Trophoblast cell (in vitro differentiated cells and primary cell): Measurements from ENCODE around the gene FLT1.

Experiments
- DNase-seq, 2 donors: peaks; one replicate each; pipeline ENCODE4 v3.0.0-alpha.2; 2016
- H2AFZ ChIP-seq: 2 replicates; pipeline ENCODE4 v1.6.1; 2013; ENCODE audit warnings: low read length, moderate library complexity, mild to moderate bottlenecking; ENCODE audit not compliant: insufficient read depth, poor library complexity
- H2AK5ac ChIP-seq: 2 replicates; pipeline ENCODE4 v1.6.1; 2013; ENCODE audit warnings: mild to moderate bottlenecking, low read length
- H2BK120ac ChIP-seq: 2 replicates; pipeline ENCODE4 v1.6.1; 2013; ENCODE audit warnings: low read length, mild to moderate bottlenecking, moderate library complexity; ENCODE audit not compliant: insufficient read depth, poor library complexity
- H2BK12ac ChIP-seq: 2 replicates; pipeline ENCODE4 v1.6.1; 2013; ENCODE audit warnings: mild to moderate bottlenecking, low read length, moderate library complexity
- H2BK5ac ChIP-seq: 2 replicates; pipeline ENCODE4 v1.6.1; 2013; ENCODE audit warnings: low read length, low read depth, moderate library complexity, mild to moderate bottlenecking; ENCODE audit not compliant: poor library complexity
- H3K14ac ChIP-seq: 2 replicates; pipeline ENCODE4 v1.6.1; 2013; ENCODE audit warnings: mild to moderate bottlenecking, low read length
- H3K18ac ChIP-seq: 2 replicates; pipeline ENCODE4 v1.6.1; 2013; ENCODE audit warnings: mild to moderate bottlenecking, low read length
- H3K23ac ChIP-seq: 2 replicates; pipeline ENCODE4 v1.6.1; 2013; ENCODE audit warnings: low read length
- H3K27ac ChIP-seq: 2 replicates; pipeline ENCODE4 v1.5.1; 2013; ENCODE audit warnings: low read depth, mild to moderate bottlenecking, inconsistent platforms, low read length, moderate library complexity
- H3K27me3 ChIP-seq: 2 replicates; pipeline ENCODE4 v1.6.1; 2013; ENCODE audit warnings: inconsistent platforms, mild to moderate bottlenecking, low read length, moderate library complexity; ENCODE audit not compliant: insufficient read depth
- H3K36me3 ChIP-seq, 2 experiments: 1 replicate in 1 of 2; 2 replicates in 1 of 2; pipeline ENCODE4 v1.6.1; 2013; ENCODE audit warnings: low read length in 2 of 2, mild to moderate bottlenecking in 2 of 2, moderate library complexity in 1 of 2; ENCODE audit not compliant: insufficient read depth in 2 of 2, control insufficient read depth in 1 of 2
- H3K4ac ChIP-seq: 2 replicates; pipeline ENCODE4 v1.6.1; 2013; ENCODE audit warnings: low read depth, mild to moderate bottlenecking, low read length, moderate library complexity
- H3K4me1 ChIP-seq, 2 experiments: 1 replicate in 1 of 2; 2 replicates in 1 of 2; pipeline ENCODE4 v1.6.1; 2013; ENCODE audit warnings: low read length in 2 of 2, mild to moderate bottlenecking in 2 of 2, moderate library complexity in 1 of 2; ENCODE audit not compliant: insufficient read depth in 2 of 2, control insufficient read depth in 1 of 2
- H3K4me2 ChIP-seq: 2 replicates; pipeline ENCODE4 v1.6.1; 2013; ENCODE audit warnings: inconsistent platforms, mild to moderate bottlenecking, low read length, moderate library complexity
- H3K4me3 ChIP-seq: 2 replicates; pipeline ENCODE4 v1.5.1; 2013; ENCODE audit warnings: mild to moderate bottlenecking, low read depth, low read length, inconsistent platforms
- H3K79me1 ChIP-seq: one replicate; pipeline ENCODE4 v1.6.1; 2013; ENCODE audit warnings: low read length
- H3K79me2 ChIP-seq: 2 replicates; pipeline ENCODE4 v1.6.1; 2013; ENCODE audit warnings: low read length, mild to moderate bottlenecking; ENCODE audit not compliant: control insufficient read depth, insufficient read depth, poor library complexity
- H3K9ac ChIP-seq: 2 replicates; pipeline ENCODE4 v1.6.1; 2013; ENCODE audit warnings: mild to moderate bottlenecking, low read length
- H3K9me3 ChIP-seq: 2 replicates; pipeline ENCODE4 v1.6.1; 2013; ENCODE audit warnings: low read depth, mild to moderate bottlenecking, control low read depth, inconsistent platforms, low read length; ENCODE audit not compliant: insufficient read depth
- H4K12ac ChIP-seq: 2 replicates; pipeline ENCODE4 v1.6.1; 2013; ENCODE audit warnings: low read depth, mild to moderate bottlenecking, low read length, moderate library complexity
- H4K8ac ChIP-seq: 2 replicates; pipeline ENCODE4 v1.6.1; 2013; ENCODE audit warnings: low read depth, mild to moderate bottlenecking, low read length, moderate library complexity
- H4K91ac ChIP-seq: one replicate; pipeline ENCODE4 v1.6.1; 2013; ENCODE audit warnings: low read depth, mild to moderate bottlenecking, low read length, moderate library complexity
- WGBS: extraction: QIAGEN DNeasy Blood & Tissue Kit; methylation state at CpG from one replicate; pipeline ENCODE4 v1.1.7; 2013; ENCODE audit warnings: missing lambda C conversion rate; ENCODE audit not compliant: insufficient read length, insufficient coverage; ENCODE audit errors: extremely low coverage; 5-methylcytosine and 5-hydroxymethylcytosine counted together

FLT1 gene

DNA sequence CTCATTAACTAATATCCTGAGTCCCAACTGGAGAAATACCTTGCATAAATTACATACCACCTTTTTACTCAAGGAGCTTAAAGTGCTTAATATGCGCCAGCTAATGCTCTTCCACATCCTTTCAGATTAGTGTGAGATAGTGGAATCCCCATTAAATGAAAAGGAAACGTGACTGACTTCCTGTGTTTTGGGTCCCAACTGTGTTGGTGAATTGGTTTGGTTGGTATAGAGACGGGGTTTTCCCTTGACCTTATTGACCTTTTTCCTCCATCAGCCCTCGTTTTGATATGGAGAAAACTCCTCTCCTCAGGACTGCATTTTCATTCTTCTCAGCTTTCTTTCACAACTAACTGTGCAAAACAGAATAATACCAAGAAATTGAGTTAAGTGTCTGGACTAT lies 193.1 kb downstream of the FLT1 start:
- Histone ChIP-seq H3K4me2 (no peak overlapping the region), H3K4me3 (no peak overlapping the region), H3K4me1 (no peaks in the 10 kb centered on the region), H4K8ac (no peak overlapping the region), H3K9ac (no peak overlapping the region), H3K79me1 (no peaks in the 10 kb centered on the region), H3K36me3 (no peaks in the 10 kb centered on the region), H3K18ac (no peak overlapping the region), H3K14ac (no peak overlapping the region), H3K79me2 (no peaks in the 10 kb centered on the region), H3K23ac (no peak overlapping the region), H2AFZ (no peak overlapping the region), H2BK120ac (no peak overlapping the region), H2BK12ac (no peak overlapping the region), H3K4ac (no peak overlapping the region), H4K91ac (no peak overlapping the region), H4K12ac (no peak overlapping the region), H3K27ac (no peak overlapping the region), H3K27me3 (no peaks in the 10 kb centered on the region), H2BK5ac (no peak overlapping the region), H3K9me3 (peaks cover 1% of the 10 kb centered on the region), H2AK5ac (no peak overlapping the region)
- WGBS, result no CpG with 5 or more reads among the region's 4 CpGs
- DNase-seq, result no peak

- WGBS, result no CpG with 5 or more reads among the region's 2 CpGs
- H4K91ac ChIP-seq, result no peak overlapping the region
- H2AFZ ChIP-seq, result no peak overlapping the region
- no peaks in the 10 kb centered on the region for H3K79me2 ChIP-seq
- H3K4me2 ChIP-seq, result no peak overlapping the region
- no peaks in the 10 kb centered on the region for H3K4me1 ChIP-seq
- no peak for DNase-seq
- H3K36me3 ChIP-seq, result no peaks in the 10 kb centered on the region
- no peak overlapping the region for H3K14ac ChIP-seq
- peaks cover 1% of the 10 kb centered on the region for H3K9me3 ChIP-seq
- no peak overlapping the region for H4K12ac ChIP-seq
- H3K4me3 ChIP-seq, result no peak overlapping the region
- no peak overlapping the region for H2AK5ac ChIP-seq
- no peak overlapping the region for H4K8ac ChIP-seq
- H2BK120ac ChIP-seq, result no peak overlapping the region
- H3K23ac ChIP-seq, result no peak overlapping the region
- H2BK12ac ChIP-seq, result no peak overlapping the region
- no peak overlapping the region for H3K4ac ChIP-seq
- no peak overlapping the region for H2BK5ac ChIP-seq
- no peaks in the 10 kb centered on the region for H3K79me1 ChIP-seq
- no peaks in the 10 kb centered on the region for H3K27me3 ChIP-seq
- H3K9ac ChIP-seq, result no peak overlapping the region
- H3K27ac ChIP-seq, result no peak overlapping the region
- H3K18ac ChIP-seq, result no peak overlapping the region
Observed at GRCh38 chr13:28299916-28300315, 195.0 kb downstream of the FLT1 start.

GRCh38 chr13:28297341-28297740 lies 197.6 kb downstream of the FLT1 start:
- DNase-seq, result no peak
- H3K4me1 ChIP-seq, result no peaks in the 10 kb centered on the region
- no CpG with 5 or more reads among the region's 3 CpGs for WGBS
- H2BK120ac ChIP-seq, result no peak overlapping the region
- H3K27me3 ChIP-seq, result no peaks in the 10 kb centered on the region
- no peak overlapping the region for H3K4ac ChIP-seq
- H3K23ac ChIP-seq, result no peak overlapping the region
- H4K91ac ChIP-seq, result no peak overlapping the region
- no peak overlapping the region for H3K9ac ChIP-seq
- H4K12ac ChIP-seq, result no peak overlapping the region
- no peak overlapping the region for H2AK5ac ChIP-seq
- H2AFZ ChIP-seq, result no peak overlapping the region
- H3K4me3 ChIP-seq, result no peak overlapping the region
- no peak overlapping the region for H3K27ac ChIP-seq
- no peak overlapping the region for H3K18ac ChIP-seq
- no peak overlapping the region for H4K8ac ChIP-seq
- H3K79me1 ChIP-seq, result no peaks in the 10 kb centered on the region
- no peaks in the 10 kb centered on the region for H3K79me2 ChIP-seq
- no peak overlapping the region for H3K4me2 ChIP-seq
- peaks cover 0 to 4% of the 10 kb centered on the region in 2 experiments for H3K36me3 ChIP-seq
- no peak overlapping the region for H2BK5ac ChIP-seq
- no peak overlapping the region for H3K14ac ChIP-seq
- H2BK12ac ChIP-seq, result no peak overlapping the region
- H3K9me3 ChIP-seq, result no peaks in the 10 kb centered on the region

- Histone ChIP-seq H3K4me3 (no peak overlapping the region), H3K36me3 (peaks cover 4 to 7% of the 10 kb centered on the region in 2 experiments), H4K91ac (no peak overlapping the region), H3K4me1 (no peaks in the 10 kb centered on the region), H3K4ac (no peak overlapping the region), H3K27ac (no peak overlapping the region), H3K9ac (no peak overlapping the region), H3K9me3 (no peaks in the 10 kb centered on the region), H3K79me1 (no peaks in the 10 kb centered on the region), H3K27me3 (no peaks in the 10 kb centered on the region), H3K4me2 (no peak overlapping the region), H3K79me2 (no peaks in the 10 kb centered on the region), H3K14ac (no peak overlapping the region), H4K8ac (no peak overlapping the region), H3K23ac (no peak overlapping the region), H2AFZ (no peak overlapping the region), H4K12ac (no peak overlapping the region), H2AK5ac (no peak overlapping the region), H2BK12ac (no peak overlapping the region), H2BK120ac (no peak overlapping the region), H2BK5ac (no peak overlapping the region), H3K18ac (no peak overlapping the region)
- DNase-seq, result no peak
- no CpG with 5 or more reads among the region's 1 CpG for WGBS
Observed at GRCh38 chr13:28286263-28286662, 208.7 kb downstream of the FLT1 start.
